Measurements from ENCODE around the gene ZC3H6.
A peak's percentile ranks its signal among the peaks of the same experiment; 100 is the strongest.

GRCh38 chr2:112254466-112255240 lies 20.7 kb upstream of the ZC3H6 start, which contains the start of gene ZC3H8:
- TF ChIP-seq, protein P1, sequence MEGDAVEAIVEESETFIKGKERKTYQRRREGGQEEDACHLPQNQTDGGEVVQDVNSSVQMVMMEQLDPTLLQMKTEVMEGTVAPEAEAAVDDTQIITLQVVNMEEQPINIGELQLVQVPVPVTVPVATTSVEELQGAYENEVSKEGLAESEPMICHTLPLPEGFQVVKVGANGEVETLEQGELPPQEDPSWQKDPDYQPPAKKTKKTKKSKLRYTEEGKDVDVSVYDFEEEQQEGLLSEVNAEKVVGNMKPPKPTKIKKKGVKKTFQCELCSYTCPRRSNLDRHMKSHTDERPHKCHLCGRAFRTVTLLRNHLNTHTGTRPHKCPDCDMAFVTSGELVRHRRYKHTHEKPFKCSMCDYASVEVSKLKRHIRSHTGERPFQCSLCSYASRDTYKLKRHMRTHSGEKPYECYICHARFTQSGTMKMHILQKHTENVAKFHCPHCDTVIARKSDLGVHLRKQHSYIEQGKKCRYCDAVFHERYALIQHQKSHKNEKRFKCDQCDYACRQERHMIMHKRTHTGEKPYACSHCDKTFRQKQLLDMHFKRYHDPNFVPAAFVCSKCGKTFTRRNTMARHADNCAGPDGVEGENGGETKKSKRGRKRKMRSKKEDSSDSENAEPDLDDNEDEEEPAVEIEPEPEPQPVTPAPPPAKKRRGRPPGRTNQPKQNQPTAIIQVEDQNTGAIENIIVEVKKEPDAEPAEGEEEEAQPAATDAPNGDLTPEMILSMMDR (IDR thresholded peaks at IDR 0.05): peak in 1 of 6 experiments; percentile 29
- TF ChIP-seq POLR2A (IDR thresholded peaks at IDR 0.05): peak in 3 of 4 donors; percentile 60 to 89 (median 79)
